Measurements from ENCODE around the gene MSN. TPM values are rescaled to one million over a fixed set of nuclear protein-coding genes. Genes with fewer than 3 reads are reported as not detected.

MSN gene
- polyA plus RNA-seq, 1 donor from 2014 or later = 2.3 TPM

Other genes with a start within 250 kb of the MSN start
- 40.0 and 43.4 TPM in 2 replicates for gene LAS1L, start 132.9 kb upstream of the MSN start, polyA plus RNA-seq